Mononuclear cell (primary cell): ENCODE measurements around the gene CLPSL1. TPM values are rescaled to one million over a fixed set of nuclear protein-coding genes. Genes with fewer than 3 reads are reported as not detected.

ENCODE experiments used
- H3K27me3 ChIP-seq: 2 replicates; pipeline ENCODE4 v1.6.0; 2011; ENCODE audit warnings: low read length, control low read depth; ENCODE audit not compliant: insufficient read depth
- H3K4me1 ChIP-seq: 2 replicates; pipeline ENCODE4 v1.5.1; 2011; ENCODE audit warnings: mild to moderate bottlenecking, low read length, control low read depth; ENCODE audit not compliant: insufficient read depth
- H3K4me3 ChIP-seq: 2 replicates; pipeline ENCODE4 v1.5.1; 2011; ENCODE audit warnings: mild to moderate bottlenecking, low read length, moderate library complexity
- H3K9me3 ChIP-seq: 2 replicates; pipeline ENCODE4 v1.5.1; 2011; ENCODE audit warnings: low read depth, mild to moderate bottlenecking, control low read depth, low read length
- total RNA-seq: library from RNA; depleted of rRNA; stranded (reverse); fragments of >200 nt; gene quantifications from one replicate; pipeline ENCODE4 v1.2.3, GENCODE V29; 2012

Gene CLPSL1
- total RNA-seq, 1 donor = not detected

DNA sequence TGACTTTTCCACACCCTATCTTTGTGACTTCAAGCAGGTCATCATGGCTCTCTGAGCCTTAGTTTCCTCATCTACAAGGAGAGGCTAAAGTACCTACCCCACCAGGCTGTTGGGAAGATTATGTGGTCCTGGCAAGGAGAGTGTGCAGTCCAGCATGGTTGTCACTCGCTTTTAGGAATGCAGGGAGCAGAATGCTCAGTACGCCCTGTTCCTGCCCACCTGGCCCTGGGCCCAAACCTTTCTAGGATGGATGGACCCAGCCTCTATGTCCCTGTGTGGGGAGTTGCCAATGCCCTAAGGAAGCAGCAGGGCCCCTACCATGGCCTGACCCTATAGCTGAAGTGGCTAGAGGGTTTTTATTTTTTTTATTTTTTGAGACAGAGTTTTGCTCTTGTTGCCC, 2.4 kb upstream of the CLPSL1 start:
- Histone ChIP-seq H3K9me3 (no peaks in the 10 kb centered on the region), H3K4me3 (no peak overlapping the region), H3K4me1 (peaks cover 5% of the 10 kb centered on the region), H3K27me3 (peaks cover 6% of the 10 kb centered on the region)

DNA sequence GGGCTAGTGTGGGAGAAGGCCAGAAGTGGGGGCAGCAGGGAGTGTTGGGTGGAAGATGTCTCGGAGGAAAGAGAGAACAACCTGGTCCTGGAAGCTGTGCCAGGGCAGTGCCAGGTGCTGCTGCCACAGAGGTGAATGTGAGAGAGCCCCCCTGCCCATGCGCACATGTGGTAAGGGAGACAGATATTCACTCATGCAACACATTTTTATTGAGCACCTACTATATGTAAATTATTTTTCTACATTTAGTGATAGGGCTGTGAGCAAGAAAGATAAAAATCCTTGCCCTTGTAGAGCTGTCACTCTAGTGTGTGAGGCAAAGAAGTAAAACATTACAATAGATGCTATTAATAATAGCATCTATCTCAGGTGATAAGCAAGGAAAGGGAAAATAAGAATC, 471 bp downstream of the CLPSL1 start:
- Histone ChIP-seq H3K4me1 (peaks cover 1% of the 10 kb centered on the region), H3K27me3 (peaks cover 8% of the 10 kb centered on the region), H3K9me3 (no peaks in the 10 kb centered on the region), H3K4me3 (no peak overlapping the region)

DNA sequence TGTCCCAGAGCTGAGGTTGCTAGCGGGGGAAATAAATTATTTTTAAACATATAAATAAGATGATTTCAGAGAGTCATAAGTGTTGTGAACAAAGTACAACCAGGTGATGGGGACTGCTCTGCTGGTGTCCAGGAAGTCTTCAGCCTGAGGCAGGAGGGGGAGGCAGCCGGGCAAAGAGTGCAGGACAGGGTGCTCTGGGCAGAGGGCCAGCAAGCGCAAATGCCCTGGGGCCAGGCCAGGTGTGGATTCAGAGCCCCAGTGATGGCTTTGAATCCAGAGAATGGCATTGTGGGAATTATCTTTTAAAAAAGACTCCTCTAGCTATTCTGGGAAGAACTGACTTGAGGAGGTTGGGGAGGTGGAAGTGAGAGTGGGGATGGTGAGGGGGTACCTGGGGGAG, 1.6 kb downstream of the CLPSL1 start:
- Histone ChIP-seq H3K4me3 (no peak overlapping the region), H3K27me3 (peaks cover 14% of the 10 kb centered on the region), H3K9me3 (no peaks in the 10 kb centered on the region), H3K4me1 (no peaks in the 10 kb centered on the region)

DNA sequence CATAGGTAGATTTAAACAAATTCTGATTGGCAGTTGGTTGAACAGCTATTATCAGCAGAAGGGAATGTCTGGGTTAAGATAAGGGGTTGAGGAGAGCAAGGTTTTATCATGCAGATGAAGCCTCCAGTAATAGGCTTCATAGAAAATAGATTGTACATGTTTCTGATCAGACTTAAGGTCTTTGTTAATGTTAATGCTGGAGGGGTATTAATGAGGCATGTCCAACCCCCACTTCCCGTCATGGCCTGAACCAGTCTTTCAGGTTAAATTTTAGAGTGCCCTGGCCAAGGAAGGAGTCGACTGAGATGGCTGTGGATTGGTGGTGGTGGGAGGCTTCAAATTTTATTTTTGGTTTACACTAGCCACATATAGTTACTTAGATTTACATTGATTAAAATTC, 3.4 kb downstream of the CLPSL1 start:
- H3K4me3 ChIP-seq = no peak overlapping the region
- peaks cover 30% of the 10 kb centered on the region for H3K27me3 ChIP-seq
- no peaks in the 10 kb centered on the region for H3K4me1 ChIP-seq
- no peaks in the 10 kb centered on the region for H3K9me3 ChIP-seq

DNA sequence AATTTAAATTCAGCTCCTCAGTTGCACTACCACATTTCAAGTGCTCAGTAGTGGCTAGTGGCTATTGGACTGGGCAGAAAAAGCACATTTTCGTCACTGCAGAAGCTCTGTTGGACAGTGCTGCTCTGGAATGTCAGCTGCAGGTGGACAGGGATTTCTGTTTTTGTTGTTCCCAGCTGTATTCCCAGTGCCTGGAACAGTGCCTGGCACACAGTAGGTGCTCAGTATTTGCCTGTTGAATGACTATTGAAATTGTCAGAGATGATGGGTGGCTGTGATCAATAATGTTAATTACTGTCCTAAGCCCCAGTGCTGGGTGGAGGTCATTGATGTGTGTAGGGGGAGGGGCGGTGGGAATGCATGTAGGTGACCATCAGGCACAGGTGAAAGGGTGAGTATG, 5.5 kb downstream of the CLPSL1 start:
- peaks cover 37% of the 10 kb centered on the region for H3K27me3 ChIP-seq
- H3K4me1 ChIP-seq = no peaks in the 10 kb centered on the region
- no peak overlapping the region for H3K4me3 ChIP-seq
- H3K9me3 ChIP-seq = no peaks in the 10 kb centered on the region

DNA sequence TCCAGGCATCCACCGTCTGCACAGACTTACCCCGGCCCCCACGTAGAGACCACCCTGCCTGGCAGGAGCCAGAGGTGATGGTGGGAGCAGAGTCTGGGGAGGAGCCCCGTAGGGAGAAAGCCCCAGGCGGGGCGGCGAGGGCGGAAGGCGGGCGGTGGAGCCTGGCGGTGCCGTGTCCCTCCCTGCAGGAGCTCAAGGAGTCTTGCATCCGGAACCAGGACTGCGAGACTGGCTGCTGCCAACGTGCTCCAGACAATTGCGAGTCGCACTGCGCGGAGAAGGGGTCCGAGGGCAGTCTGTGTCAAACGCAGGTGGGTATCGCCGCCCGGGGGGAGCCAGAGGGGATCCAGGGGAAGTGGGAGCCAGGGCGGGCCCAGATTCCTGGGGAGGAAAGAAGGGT, 6.0 kb downstream of the CLPSL1 start:
- Histone ChIP-seq H3K4me1 (no peaks in the 10 kb centered on the region), H3K9me3 (no peaks in the 10 kb centered on the region), H3K4me3 (no peak overlapping the region), H3K27me3 (peaks cover 37% of the 10 kb centered on the region)

DNA sequence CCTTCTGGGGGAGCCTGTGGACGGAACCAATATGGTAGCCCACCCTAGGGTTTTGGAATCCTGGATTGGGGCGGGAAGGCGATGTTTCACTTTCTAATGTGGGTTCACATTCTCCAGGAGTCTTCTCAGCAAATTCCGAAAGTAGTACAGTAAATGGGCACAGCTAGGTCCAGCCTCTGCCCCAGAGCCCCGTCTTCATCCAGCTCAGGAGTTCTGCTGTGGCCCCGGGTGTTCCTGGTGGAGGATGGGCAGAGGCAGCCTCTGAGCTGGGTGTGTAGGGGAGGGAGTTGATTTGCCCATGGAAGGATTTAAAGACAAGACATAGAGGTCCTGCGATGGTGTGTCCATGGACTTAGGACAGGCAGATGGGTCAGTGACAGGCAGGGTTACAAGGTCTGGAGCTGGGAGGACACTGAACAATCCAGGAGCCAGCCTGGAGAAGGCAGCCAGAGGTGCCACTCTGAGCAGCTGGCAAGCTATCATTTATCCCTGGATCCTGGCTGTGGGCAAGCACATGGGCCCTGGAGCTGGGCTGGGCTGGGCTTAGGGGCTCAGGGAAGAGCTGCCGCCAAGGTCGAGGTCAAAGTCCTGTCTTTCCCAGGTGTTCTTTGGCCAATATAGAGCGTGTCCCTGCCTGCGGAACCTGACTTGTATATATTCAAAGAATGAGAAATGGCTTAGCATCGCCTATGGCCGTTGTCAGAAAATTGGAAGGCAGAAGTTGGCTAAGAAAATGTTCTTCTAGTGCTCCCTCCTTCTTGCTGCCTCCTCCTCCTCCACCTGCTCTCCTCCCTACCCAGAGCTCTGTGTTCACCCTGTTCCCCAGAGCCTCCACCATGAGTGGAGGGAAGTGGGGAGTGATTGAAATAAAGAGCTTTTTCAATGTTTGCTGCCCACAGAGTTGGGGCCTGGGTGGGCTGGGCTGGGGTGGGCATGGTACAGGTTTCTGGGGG, 6.7 kb downstream of the CLPSL1 start:
- H3K9me3 ChIP-seq = no peaks in the 10 kb centered on the region
- no peak overlapping the region for H3K4me3 ChIP-seq
- H3K4me1 ChIP-seq = no peaks in the 10 kb centered on the region
- peaks cover 37% of the 10 kb centered on the region for H3K27me3 ChIP-seq

DNA sequence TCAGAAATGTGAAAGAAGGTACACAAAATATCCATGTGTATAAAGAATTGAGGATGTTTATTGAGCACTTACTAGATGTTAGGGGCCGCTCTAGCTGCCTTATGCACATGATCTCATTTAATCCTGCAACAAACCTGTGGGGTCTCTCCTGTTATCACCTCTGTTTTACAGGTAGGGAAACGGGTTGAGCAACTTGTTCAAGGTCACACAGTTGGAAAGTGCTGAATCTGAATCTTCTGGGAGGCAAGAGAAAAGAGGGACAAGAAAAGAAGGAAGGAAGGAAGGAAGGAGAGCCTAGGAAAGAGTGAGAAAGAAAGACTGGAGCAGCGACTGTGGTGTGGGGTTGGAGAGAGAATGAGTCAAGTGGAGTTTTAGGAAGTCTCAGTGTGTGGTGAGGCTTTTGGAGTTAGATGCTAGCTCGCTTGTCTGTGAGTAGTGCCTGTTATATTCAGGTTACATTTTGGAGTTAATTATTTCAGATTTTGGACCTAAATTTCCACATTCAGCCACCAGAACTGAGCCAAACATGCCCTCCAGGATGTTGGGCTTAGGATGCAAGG, 7.7 kb downstream of the CLPSL1 start:
- Histone ChIP-seq H3K4me1 (no peaks in the 10 kb centered on the region), H3K4me3 (no peak overlapping the region), H3K27me3 (peaks cover 37% of the 10 kb centered on the region), H3K9me3 (no peaks in the 10 kb centered on the region)

DNA sequence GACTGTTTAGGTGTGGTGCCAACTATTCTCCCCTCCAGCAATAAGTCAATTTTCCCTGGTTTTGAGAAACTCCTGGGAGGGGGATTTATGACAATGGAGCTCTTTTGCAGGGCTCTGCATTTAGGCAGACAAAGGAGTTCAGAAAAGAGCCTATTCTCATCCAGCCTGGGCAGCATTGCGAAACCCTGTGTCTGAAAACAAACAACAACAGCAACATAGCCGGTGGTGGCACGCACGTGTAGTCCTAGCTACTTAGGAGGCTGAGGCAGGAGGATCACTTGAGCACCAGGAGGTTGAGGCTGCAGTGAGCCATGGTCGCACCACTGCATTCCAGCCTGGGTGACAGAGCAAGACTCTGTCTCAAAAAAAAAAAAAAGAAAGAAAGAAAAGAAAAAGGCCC, 9.9 kb downstream of the CLPSL1 start:
- Histone ChIP-seq H3K4me3 (no peak overlapping the region), H3K4me1 (no peaks in the 10 kb centered on the region), H3K9me3 (no peaks in the 10 kb centered on the region), H3K27me3 (peaks cover 37% of the 10 kb centered on the region)

DNA sequence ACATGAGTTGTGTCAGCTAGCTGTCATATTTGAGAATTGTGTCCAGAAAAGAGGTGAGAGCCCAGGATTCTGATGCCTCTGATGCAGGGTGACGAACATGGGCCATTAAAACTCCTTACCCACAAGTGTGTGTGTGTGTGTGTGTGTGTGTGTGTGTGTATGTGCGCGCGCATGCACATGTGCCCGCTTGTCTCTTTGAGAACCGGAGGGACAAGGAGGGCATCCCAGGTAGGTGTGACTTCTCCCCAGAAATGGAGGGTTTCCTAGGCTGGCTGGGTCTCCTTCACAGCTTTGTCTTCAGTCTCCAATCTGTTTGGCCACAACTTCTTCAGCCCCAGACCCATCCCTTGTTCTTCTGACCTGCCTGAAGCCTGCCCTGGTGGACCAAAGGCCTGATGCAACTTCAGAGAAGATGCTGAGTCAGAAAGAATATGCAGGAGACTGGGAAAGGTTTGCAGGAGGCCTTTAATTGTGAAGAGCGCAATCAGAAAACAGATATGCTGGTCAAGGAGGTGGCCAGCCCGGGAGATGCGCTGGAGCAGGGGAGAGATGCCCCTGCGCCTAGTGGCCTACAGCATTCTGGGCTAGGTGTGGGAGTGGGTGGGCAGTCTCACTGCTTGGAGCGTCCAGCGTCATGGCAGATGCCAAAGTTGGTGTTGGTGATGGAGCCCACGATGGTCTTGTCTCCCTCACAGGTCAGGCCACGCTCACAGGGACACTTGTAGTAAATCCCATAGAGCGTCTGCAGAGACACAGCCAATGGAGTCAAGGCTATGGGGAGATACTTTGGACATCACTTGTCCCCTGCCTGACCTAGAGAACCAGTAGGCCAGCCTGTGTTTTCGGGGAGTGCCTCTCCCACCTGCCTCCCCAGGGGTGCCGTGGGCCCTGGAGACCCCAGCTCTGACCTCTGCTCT, 14.0 kb downstream of the CLPSL1 start:
- Histone ChIP-seq H3K4me3 (no peak overlapping the region), H3K4me1 (no peaks in the 10 kb centered on the region), H3K27me3 (peaks cover 7% of the 10 kb centered on the region), H3K9me3 (no peaks in the 10 kb centered on the region)

DNA sequence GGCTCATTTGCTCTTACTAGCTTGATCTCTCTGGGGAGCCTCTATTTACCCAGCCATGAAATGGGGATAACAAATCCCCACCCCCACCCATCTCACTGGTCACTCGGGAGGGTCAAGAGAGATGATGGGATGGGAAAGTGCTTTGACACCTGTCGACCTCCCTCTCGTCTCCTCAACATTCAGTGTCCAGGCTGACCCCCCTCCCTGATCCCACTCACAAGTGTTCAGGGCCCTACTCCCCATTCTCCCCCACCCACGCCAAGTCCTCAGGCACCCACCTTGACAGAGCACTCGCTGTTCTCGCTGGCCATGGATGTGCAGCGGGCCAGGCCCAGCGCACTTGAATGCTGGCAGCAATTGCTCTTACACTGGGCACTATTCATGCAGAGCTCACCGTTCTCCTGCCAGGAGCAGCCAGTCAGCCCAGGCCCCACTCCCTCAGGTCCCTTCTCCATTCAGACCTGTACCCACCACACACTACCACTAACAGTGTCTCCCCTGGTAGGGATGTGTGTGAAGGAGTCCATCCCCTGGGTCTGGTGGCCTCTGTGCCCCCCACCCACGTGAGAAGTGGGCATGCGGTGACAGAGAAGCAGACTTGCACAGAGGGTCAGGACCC, 14.7 kb downstream of the CLPSL1 start:
- Histone ChIP-seq H3K4me3 (no peak overlapping the region), H3K4me1 (no peaks in the 10 kb centered on the region), H3K9me3 (no peaks in the 10 kb centered on the region), H3K27me3 (no peaks in the 10 kb centered on the region)

DNA sequence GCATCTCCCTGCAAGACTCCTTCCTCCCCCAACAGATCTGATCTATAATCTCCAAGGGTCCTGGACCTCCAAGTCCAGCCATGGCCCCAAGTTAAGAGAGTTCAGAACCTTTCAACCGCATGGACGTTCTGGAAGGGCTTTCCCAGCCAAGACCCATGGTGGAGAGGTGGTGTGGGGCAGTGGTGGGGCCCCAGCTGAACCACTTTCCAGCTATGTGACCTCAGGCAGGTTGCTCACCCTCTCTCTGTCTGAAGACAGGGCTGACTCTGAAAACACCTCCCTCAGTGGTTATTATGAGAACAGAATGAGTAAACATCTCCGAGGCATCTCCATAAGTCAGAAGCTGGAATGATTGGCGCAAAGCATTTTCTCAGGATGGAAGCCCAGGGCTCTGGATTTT, 15.4 kb downstream of the CLPSL1 start:
- no peaks in the 10 kb centered on the region for H3K9me3 ChIP-seq
- no peak overlapping the region for H3K4me3 ChIP-seq
- H3K27me3 ChIP-seq = no peaks in the 10 kb centered on the region
- H3K4me1 ChIP-seq = no peaks in the 10 kb centered on the region

DNA sequence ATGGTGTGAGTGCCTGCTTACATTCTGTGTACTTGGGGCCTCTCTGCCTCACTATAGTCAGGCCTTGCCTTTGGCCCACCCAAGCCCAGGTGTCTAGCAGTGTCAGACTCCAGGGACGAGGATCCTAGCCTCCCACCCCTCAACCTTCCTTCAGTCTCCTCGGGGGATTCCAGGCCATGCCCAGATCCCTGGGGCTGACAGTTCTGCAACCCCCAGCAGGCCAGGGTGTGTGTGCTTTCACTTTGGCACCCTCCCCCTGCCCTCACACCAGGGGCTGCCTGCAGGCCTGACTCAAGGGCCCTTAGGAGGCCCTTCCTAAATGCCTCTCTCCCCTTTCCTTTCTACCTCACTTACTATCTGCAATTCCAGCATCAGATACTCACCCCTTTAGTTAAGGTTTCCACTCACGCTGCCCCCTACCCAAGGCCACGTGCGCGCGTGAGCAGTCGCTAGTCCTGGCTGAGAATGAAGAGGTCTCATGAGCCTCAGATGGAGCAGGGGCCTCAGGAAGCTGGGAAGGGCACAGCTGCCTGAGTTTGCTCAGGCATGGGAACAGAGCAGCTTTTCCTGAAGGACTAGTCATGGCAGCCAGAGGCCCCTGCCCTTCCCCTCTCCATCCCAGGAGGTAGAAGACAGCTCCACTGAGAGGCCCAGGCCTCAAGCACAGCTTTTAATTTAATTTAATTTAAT, 17.2 kb downstream of the CLPSL1 start:
- Histone ChIP-seq H3K4me1 (no peaks in the 10 kb centered on the region), H3K4me3 (no peak overlapping the region), H3K27me3 (no peaks in the 10 kb centered on the region), H3K9me3 (no peaks in the 10 kb centered on the region)

DNA sequence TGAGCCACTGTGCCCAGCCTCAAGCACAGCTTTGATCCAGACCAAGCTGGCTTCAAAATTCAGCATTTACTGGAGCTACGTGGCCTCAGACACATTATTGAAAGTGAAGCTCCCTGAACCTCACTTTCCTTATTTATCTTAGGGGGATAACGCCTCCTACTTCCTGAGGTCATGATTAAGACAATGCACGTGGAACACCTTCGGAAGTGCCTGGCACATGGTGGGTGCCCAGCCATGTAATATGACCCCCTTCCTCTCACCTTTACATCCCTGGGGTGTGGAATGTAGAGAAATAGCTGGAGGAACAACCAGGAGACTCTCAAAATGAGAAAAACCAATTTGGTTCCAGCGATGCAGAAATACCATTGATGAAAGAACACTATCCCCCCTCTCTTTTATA, 17.9 kb downstream of the CLPSL1 start:
- Histone ChIP-seq H3K4me3 (no peak overlapping the region), H3K4me1 (no peaks in the 10 kb centered on the region), H3K27me3 (no peaks in the 10 kb centered on the region), H3K9me3 (no peaks in the 10 kb centered on the region)
